GM12878 (cell line): ENCODE data around the gene SLC37A2. TPM values are rescaled to one million over a fixed set of nuclear protein-coding genes. Genes with fewer than 3 reads are reported as not detected.
A peak's percentile ranks its signal among the peaks of the same experiment; 100 is the strongest.

Experiments
- BCL11A ChIP-seq: IDR thresholded peaks from 2 replicates; pipeline ENCODE4 v1.6.1; 2011; ENCODE audit warnings: low read depth, low read length
- BMI1 ChIP-seq: fragments of 450-650 bp; IDR thresholded peaks from 2 replicates; pipeline ENCODE4 v1.6.1; 2016; ENCODE audit warnings: mild to moderate bottlenecking, moderate library complexity, borderline replicate concordance
- BRCA1 ChIP-seq: IDR thresholded peaks from 2 replicates; pipeline ENCODE4 v1.6.1; 2011; ENCODE audit warnings: low read depth, low read length, improper control_type of control experiment
- CHD1 ChIP-seq: IDR thresholded peaks from 2 replicates; pipeline ENCODE4 v1.6.1; 2012; ENCODE audit warnings: low read depth, low read length, improper control_type of control experiment
- DPF2 ChIP-seq: fragments of 450-650 bp; IDR thresholded peaks from 2 replicates; pipeline ENCODE4 v1.6.1; 2017; ENCODE audit warnings: mild to moderate bottlenecking
- JUND ChIP-seq: IDR thresholded peaks from 2 replicates; pipeline ENCODE4 v1.6.1; 2012; ENCODE audit warnings: low read depth, mild to moderate bottlenecking, low read length, improper control_type of control experiment, moderate library complexity
- KDM1A ChIP-seq: fragments of 200-600 bp; sonication (generic); IDR thresholded peaks from 2 replicates; pipeline ENCODE4 v1.6.1; 2016; ENCODE audit warnings: borderline replicate concordance
- MEF2A ChIP-seq: IDR thresholded peaks from 2 replicates; pipeline ENCODE4 v1.6.1; 2011; ENCODE audit warnings: low read depth, mild to moderate bottlenecking, low read length, moderate library complexity; ENCODE audit not compliant: insufficient read depth
- MTA2 ChIP-seq: fragments of 450-650 bp; IDR thresholded peaks from 2 replicates; pipeline ENCODE4 v1.6.1; 2016; ENCODE audit warnings: low read depth, mild to moderate bottlenecking, moderate library complexity
- MYB ChIP-seq: fragments of 150-350 bp; IDR thresholded peaks from 2 replicates; pipeline ENCODE4 v1.6.1; 2014; ENCODE audit warnings: mild to moderate bottlenecking, low read depth, low read length, borderline replicate concordance
- SRF ChIP-seq, 2 experiments: IDR thresholded peaks; 2 replicates each; pipeline ENCODE4 v1.6.1; 2011; ENCODE audit warnings: low read depth in 2 of 2, low read length in 2 of 2, mild to moderate bottlenecking in 1 of 2, moderate library complexity in 1 of 2
- TCF12 ChIP-seq: IDR thresholded peaks from 2 replicates; pipeline ENCODE4 v1.6.1; 2011; ENCODE audit warnings: low read depth, mild to moderate bottlenecking, low read length
- YBX1 ChIP-seq: fragments of 450-650 bp; IDR thresholded peaks from 2 replicates; pipeline ENCODE4 v1.6.1; 2016; ENCODE audit warnings: antibody characterized with exemption
- ZBTB40 ChIP-seq: fragments of 450-650 bp; IDR thresholded peaks from 2 replicates; pipeline ENCODE4 v1.6.1; 2016; ENCODE audit warnings: mild to moderate bottlenecking, moderate library complexity, borderline replicate concordance
- ZNF384 ChIP-seq: IDR thresholded peaks from 2 replicates; pipeline ENCODE4 v1.6.1; 2012; ENCODE audit warnings: low read depth, mild to moderate bottlenecking, low read length, improper control_type of control experiment, borderline replicate concordance
- polyA plus RNA-seq, 11 experiments: library from polyadenylated mRNA; depleted of rRNA in 4 of 11; unstranded in 6 of 11; stranded (reverse) in 5 of 11; fragments of >200 nt; fragmentation: Nextera tagmentation in 4 of 11; fragmentation: Illumina TruSeq in 1 of 11; extraction: Ambion mirVana in 4 of 11; extraction: Trizol in 1 of 11; gene quantifications; 1 replicate in 1 of 11; 2 replicates in 10 of 11; pipeline versions ENCODE4 v1.2.1 to v1.2.3, GENCODE V29; 2011 to 2016; ENCODE audit warnings: inconsistent platforms in 2 of 11, missing spikeins in 2 of 11, low read depth in 1 of 11
- total RNA-seq, 4 experiments: library from RNA; depleted of rRNA in 3 of 4; stranded (reverse); fragments of >200 nt in 3 of 4; fragmentation: Illumina TruSeq in 1 of 4; extraction: Trizol in 1 of 4; gene quantifications; 2 replicates each; pipeline versions ENCODE4 v1.2.1 to v1.2.3, GENCODE V29; 2013 to 2021
- TF ChIP-seq, protein P1 (sequence below): fragments of 450-650 bp; formaldehyde crosslinking; IDR thresholded peaks from 2 replicates; pipeline ENCODE4 v1.4.0; 2020; ENCODE audit warnings: mild to moderate bottlenecking, moderate library complexity
- TF ChIP-seq, protein P2 (sequence below): fragments of 450-650 bp; formaldehyde crosslinking; IDR thresholded peaks from 2 replicates; pipeline ENCODE4 v1.5.0; 2022; ENCODE audit warnings: mild to moderate bottlenecking, missing genetic modification characterization

SLC37A2 gene
- total and polyA plus RNA-seq, 10 of the 15 experiments (the other 5 are each of a cell fraction or from before 2014, with no cell fraction given), result 0.26 to 9.8 (median 2.0) TPM

DNA sequence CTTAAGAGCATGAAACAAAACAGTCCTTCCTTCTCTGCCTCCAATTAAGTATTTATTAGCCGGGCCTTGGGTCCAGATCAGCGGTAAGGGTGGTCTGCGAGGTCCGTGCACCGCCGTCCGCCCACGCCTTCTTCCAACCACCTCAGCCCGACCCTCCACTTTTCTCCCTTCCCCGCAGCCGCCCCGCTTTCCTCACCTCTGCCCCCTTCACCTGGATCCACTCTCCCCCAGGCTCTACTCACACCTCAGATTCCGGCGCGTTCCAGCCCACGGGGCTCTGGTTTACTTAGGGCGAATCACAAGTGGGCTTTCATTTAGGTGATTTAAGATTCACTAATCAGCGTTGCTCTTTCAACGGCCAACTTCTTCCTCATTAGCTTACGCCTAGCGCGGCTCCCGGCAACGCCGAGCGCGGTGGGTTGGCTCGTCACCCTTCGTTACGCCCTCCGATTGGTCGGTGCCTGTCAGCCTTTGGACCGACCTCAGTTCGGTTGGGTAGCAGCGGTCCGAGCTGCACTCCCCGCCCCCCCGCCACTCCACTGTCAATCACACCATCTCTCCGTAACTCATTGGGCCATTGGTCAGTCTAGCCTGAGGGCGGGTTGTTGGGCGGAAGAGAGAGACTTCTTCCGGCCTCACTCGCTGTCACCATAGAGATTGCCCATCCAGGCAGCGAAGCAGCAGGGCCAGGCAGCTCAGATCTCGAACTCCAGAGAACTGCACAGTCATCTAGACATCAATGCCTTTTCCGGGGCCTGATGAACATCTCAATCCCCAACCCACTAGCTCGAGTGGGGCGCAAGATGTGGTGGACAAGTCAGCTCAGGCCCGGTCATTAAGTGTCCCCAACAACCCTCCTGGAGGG lies 48.5 kb downstream of the SLC37A2 start, which contains the start of gene TMEM218 (continued):
- TF ChIP-seq, protein P1, sequence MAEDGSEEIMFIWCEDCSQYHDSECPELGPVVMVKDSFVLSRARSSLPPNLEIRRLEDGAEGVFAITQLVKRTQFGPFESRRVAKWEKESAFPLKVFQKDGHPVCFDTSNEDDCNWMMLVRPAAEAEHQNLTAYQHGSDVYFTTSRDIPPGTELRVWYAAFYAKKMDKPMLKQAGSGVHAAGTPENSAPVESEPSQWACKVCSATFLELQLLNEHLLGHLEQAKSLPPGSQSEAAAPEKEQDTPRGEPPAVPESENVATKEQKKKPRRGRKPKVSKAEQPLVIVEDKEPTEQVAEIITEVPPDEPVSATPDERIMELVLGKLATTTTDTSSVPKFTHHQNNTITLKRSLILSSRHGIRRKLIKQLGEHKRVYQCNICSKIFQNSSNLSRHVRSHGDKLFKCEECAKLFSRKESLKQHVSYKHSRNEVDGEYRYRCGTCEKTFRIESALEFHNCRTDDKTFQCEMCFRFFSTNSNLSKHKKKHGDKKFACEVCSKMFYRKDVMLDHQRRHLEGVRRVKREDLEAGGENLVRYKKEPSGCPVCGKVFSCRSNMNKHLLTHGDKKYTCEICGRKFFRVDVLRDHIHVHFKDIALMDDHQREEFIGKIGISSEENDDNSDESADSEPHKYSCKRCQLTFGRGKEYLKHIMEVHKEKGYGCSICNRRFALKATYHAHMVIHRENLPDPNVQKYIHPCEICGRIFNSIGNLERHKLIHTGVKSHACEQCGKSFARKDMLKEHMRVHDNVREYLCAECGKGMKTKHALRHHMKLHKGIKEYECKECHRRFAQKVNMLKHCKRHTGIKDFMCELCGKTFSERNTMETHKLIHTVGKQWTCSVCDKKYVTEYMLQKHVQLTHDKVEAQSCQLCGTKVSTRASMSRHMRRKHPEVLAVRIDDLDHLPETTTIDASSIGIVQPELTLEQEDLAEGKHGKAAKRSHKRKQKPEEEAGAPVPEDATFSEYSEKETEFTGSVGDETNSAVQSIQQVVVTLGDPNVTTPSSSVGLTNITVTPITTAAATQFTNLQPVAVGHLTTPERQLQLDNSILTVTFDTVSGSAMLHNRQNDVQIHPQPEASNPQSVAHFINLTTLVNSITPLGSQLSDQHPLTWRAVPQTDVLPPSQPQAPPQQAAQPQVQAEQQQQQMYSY (CRISPR knock-in tag), result no peak
- TF ChIP-seq MTA2 (peak; percentile 32; the same call in 1 of the 2 replicates), TCF12 (no peak), BCL11A (no peak), ZBTB40 (peak; percentile 90), JUND (no peak), BRCA1 (no peak), MEF2A (no peak), BMI1 (0 out of 2 replicates have a peak, but pooled peaks have one; percentile 22), SRF (IDR thresholded peaks at IDR 0.05; ENCODE audit: low read depth in 2 of 2, low read length in 2 of 2) (no peak), ZNF384 (no peak), KDM1A (no peak), DPF2 (peak; percentile 95), YBX1 (no peak), MYB (no peak), CHD1 (no peak)
- TF ChIP-seq, protein P2, sequence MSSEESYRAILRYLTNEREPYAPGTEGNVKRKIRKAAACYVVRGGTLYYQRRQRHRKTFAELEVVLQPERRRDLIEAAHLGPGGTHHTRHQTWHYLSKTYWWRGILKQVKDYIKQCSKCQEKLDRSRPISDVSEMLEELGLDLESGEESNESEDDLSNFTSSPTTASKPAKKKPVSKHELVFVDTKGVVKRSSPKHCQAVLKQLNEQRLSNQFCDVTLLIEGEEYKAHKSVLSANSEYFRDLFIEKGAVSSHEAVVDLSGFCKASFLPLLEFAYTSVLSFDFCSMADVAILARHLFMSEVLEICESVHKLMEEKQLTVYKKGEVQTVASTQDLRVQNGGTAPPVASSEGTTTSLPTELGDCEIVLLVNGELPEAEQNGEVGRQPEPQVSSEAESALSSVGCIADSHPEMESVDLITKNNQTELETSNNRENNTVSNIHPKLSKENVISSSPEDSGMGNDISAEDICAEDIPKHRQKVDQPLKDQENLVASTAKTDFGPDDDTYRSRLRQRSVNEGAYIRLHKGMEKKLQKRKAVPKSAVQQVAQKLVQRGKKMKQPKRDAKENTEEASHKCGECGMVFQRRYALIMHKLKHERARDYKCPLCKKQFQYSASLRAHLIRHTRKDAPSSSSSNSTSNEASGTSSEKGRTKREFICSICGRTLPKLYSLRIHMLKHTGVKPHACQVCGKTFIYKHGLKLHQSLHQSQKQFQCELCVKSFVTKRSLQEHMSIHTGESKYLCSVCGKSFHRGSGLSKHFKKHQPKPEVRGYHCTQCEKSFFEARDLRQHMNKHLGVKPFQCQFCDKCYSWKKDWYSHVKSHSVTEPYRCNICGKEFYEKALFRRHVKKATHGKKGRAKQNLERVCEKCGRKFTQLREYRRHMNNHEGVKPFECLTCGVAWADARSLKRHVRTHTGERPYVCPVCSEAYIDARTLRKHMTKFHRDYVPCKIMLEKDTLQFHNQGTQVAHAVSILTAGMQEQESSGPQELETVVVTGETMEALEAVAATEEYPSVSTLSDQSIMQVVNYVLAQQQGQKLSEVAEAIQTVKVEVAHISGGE (CRISPR knock-in tag), result no peak
